GM12878 (cell line): Measurements from ENCODE around the gene CDH18.

Source experiments
- ESRRA ChIP-seq: IDR thresholded peaks from 2 replicates; pipeline ENCODE4 v1.6.1; 2012; ENCODE audit warnings: mild to moderate bottlenecking, low read length, improper control_type of control experiment
- EZH2 ChIP-seq: IDR thresholded peaks from 2 replicates; pipeline ENCODE4 v1.6.1; 2012; ENCODE audit warnings: low read depth, mild to moderate bottlenecking, control low read depth, inconsistent platforms, low read length, borderline replicate concordance; ENCODE audit not compliant: control insufficient read depth
- JUND ChIP-seq: IDR thresholded peaks from 2 replicates; pipeline ENCODE4 v1.6.1; 2012; ENCODE audit warnings: low read depth, mild to moderate bottlenecking, low read length, improper control_type of control experiment, moderate library complexity
- POLR2A ChIP-seq: IDR thresholded peaks from 2 replicates; pipeline ENCODE4 v1.6.1; 2011; ENCODE audit warnings: low read depth, mild to moderate bottlenecking, low read length
- SIN3A ChIP-seq: IDR thresholded peaks from 2 replicates; pipeline ENCODE4 v1.6.1; 2012; ENCODE audit warnings: low read depth, low read length, improper control_type of control experiment
- ZNF24 ChIP-seq: fragments of 450-650 bp; IDR thresholded peaks from 2 replicates; pipeline ENCODE4 v1.6.1; 2017; ENCODE audit warnings: antibody characterized with exemption, mild to moderate bottlenecking

GRCh38 chr5:19866090-19866450 lies 121.9 kb downstream of the CDH18 start:
- TF ChIP-seq ZNF24 (no peak), EZH2 (no peak), POLR2A (no peak), ESRRA (no peak), SIN3A (no peak), JUND (no peak)
